Left ventricle myocardium inferior (tissue), 1 donor: ENCODE results near the gene RHCG. TPM values are rescaled to one million over a fixed set of nuclear protein-coding genes. Genes with fewer than 3 reads are reported as not detected.

ENCODE experiments used
- DNase-seq: peaks from one replicate; pipeline ENCODE4 v3.0.0-alpha.2; 2020
- H3K27ac ChIP-seq: fragments of 200-600 bp; replicated peaks from 2 replicates; pipeline ENCODE4 v1.8.0; 2021
- H3K27me3 ChIP-seq: fragments of 200-600 bp; 2 replicates; pipeline ENCODE4 v1.8.0; 2021; ENCODE audit warnings: low read depth
- H3K36me3 ChIP-seq: fragments of 200-600 bp; 2 replicates; pipeline ENCODE4 v1.8.0; 2021
- H3K4me1 ChIP-seq: fragments of 200-600 bp; 2 replicates; pipeline ENCODE4 v1.8.0; 2021
- H3K4me3 ChIP-seq: fragments of 200-600 bp; 2 replicates; pipeline ENCODE4 v1.8.0; 2021; ENCODE audit warnings: mild to moderate bottlenecking, moderate library complexity
- H3K9me3 ChIP-seq: fragments of 200-600 bp; replicated peaks from 2 replicates; pipeline ENCODE4 v1.8.0; 2021
- CTCF ChIP-seq: fragments of 200-600 bp; IDR thresholded peaks from 2 replicates; pipeline ENCODE4 v1.8.0; 2021; ENCODE audit warnings: antibody characterized with exemption, mild to moderate bottlenecking, borderline replicate concordance
- intact Hi-C: fragments of 100-400 bp; cut with micrococcal nuclease; formaldehyde crosslinking; loops from one replicate; pipeline ENCODE4 v1.11.0; 2022
- long read RNA-seq: library from polyadenylated mRNA; unstranded; transcript quantifications from one replicate; pipeline ENCODE4 v2.0.0, GENCODE V29; 2021
- total RNA-seq: library from RNA; stranded (reverse); fragmentation: NEBNext Ultra II Directional; extraction: Animal tissue kit (Norgen Biotek cat#: 25700); gene quantifications from one replicate; pipeline ENCODE4 v1.2.1, GENCODE V29; 2021
- donor health status: DM: no; HTN: yes; CAD: no; lungs with severe emphysema.

The RHCG gene
- total RNA-seq: 0.22 TPM
- long read RNA-seq: 0 reads

DNA sequence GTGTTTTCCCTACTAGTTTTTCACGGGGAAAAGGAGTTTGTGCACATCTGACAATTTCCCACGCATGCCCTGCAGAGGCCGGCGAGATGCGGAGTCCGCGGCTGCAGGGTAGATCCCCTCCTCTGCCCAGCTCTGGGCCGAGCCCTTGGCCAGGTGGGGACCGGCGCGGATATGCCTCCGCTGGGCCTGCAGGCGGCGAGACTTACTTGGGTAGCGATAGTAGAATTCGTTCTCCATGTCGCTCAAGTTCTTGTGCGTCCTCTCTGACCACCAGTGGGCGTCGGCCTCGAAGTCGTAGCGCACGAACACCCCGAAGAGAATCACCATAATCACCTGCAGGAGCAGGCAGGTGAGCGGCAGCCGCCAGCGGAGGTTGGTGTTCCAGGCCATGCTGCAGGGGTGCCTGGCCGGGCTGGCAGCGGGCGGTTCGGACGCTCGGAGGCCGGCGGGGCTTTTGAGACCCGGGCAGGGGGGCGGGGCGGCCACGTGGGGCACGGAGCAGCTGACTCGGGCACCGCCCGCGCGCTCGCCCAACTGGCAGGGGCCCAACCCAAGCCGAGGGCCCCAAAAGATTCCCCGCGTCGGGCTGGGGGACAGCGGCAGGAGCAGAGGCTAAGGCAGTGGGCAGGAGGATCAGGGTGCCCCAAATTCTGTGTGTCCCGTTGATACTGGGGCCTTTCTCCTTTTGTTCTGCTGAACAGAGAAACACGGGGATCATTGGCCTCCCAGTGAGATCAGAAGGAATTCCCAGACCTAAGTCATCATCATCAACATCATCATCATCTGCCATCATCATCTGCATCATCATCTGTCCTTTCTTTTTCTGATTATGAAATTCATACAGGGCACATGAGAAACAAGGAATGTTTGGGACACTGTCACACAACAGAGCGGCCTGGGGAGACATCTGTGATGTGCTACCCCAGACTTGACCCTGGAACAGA, at the start of gene RHCG:
Gene RHCG, minus strand, starts transcription at position 429 of the 944 bp plus-strand sequence. Its CDS starts 39 bp downstream, at position 390.
- Histone ChIP-seq H3K27ac (no peak within 1 kb of the TSS), H3K9me3 (no peaks in the 10 kb centered on the region), H3K4me1 (peaks cover 7% of the 10 kb centered on the region), H3K27me3 (peaks cover 99% of the 10 kb centered on the region), H3K36me3 (no peaks in the 10 kb centered on the region), H3K4me3 (peak within 1 kb of the TSS; percentile 58)
- intact Hi-C loops: no loop called here
- TF ChIP-seq CTCF: peak; percentile 38
- no peak for DNase-seq

- no peak for DNase-seq
- no peak for TF ChIP-seq CTCF
- Histone ChIP-seq H3K27me3 (peaks cover 56% of the 10 kb centered on the region), H3K4me3 (no peak overlapping the region), H3K36me3 (no peaks in the 10 kb centered on the region), H3K27ac (no peak overlapping the region), H3K9me3 (peaks cover 4% of the 10 kb centered on the region), H3K4me1 (no peaks in the 10 kb centered on the region)
- intact Hi-C loops: no loop called here
These were observed 47.0 kb upstream of the RHCG start for GRCh38 chr15:89543389-89543788.

- Histone ChIP-seq H3K4me1 (no peaks in the 10 kb centered on the region), H3K27me3 (peaks cover 46% of the 10 kb centered on the region), H3K9me3 (peaks cover 11% of the 10 kb centered on the region), H3K36me3 (no peaks in the 10 kb centered on the region), H3K27ac (no peak overlapping the region), H3K4me3 (no peak overlapping the region)
- intact Hi-C loops: no loop called here
- no peak for TF ChIP-seq CTCF
- DNase-seq: no peak
These were observed 46.0 kb upstream of the RHCG start for GRCh38 chr15:89542369-89542768.

DNA sequence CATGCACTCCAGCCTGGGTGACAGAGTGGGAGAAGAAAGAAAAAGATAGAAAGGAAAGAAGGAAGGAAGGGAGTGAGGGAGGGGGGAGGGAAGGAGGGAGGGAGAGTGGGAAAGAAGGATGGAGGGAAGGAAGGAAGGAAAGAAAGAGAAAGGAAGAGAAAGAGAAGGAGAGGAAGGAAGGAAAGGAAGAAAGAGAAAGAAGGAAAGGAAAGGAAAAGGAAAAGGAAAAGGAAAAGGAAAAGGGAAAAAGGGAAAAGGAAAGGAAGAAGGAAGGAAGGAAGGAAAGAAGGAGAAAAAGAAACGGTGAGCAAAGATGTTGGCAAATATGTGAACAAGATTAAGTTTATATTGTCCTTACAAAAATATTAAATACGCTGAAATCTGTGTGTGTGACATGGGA, 42.6 kb upstream of the RHCG start:
- H3K4me3 ChIP-seq: no peak overlapping the region
- H3K9me3 ChIP-seq: peaks cover 12% of the 10 kb centered on the region
- peaks cover 40% of the 10 kb centered on the region for H3K27me3 ChIP-seq
- H3K36me3 ChIP-seq: no peaks in the 10 kb centered on the region
- intact Hi-C loops: no loop called here
- no peaks in the 10 kb centered on the region for H3K4me1 ChIP-seq
- no peak overlapping the region for H3K27ac ChIP-seq
- TF ChIP-seq CTCF: no peak
- no peak for DNase-seq

DNA sequence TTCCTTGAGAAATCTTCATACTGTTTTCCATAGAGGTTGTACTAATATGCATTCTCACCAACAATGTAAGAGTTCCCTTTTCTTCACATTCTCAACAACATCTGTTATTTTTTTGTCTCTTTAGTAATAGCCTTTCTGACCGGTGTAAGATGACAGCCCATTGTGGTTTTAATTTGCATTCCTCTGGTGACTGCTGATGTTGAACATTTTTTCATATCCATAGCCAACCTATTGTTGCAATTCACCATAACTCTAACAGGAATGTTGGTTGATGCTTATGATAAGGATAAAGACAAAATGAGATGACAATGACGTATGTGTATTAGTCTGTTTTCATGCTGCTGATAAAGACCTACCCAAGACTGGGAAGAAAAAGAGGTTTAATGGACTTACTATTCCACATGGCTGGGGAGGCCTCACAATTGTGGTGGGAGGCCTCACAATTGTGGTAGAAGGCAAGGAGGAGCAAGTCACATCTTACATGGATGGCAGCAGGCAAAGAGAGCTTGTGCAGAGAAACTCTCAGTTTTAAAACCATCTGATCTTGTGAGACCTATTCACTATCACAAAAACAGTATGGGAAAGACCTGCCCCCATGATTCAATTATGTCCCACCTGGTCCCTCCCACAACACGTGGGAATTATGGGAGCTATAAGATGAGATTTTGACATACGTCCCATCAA, 37.6 kb upstream of the RHCG start:
- no peak for TF ChIP-seq CTCF
- Histone ChIP-seq H3K36me3 (no peaks in the 10 kb centered on the region), H3K27ac (no peak overlapping the region), H3K4me1 (no peaks in the 10 kb centered on the region), H3K27me3 (no peaks in the 10 kb centered on the region), H3K9me3 (peaks cover 17% of the 10 kb centered on the region), H3K4me3 (no peak overlapping the region)
- intact Hi-C loops: no loop called here
- DNase-seq: no peak
